Nucleus accumbens (tissue), 56 donors: ENCODE measurements around the gene EXOC2.

Experiments used
- DNase-seq, 56 donors: peaks; one replicate each; lab custom pipeline; 2025; lab: John Stamatoyannopoulos, UW

The EXOC2 gene

DNA sequence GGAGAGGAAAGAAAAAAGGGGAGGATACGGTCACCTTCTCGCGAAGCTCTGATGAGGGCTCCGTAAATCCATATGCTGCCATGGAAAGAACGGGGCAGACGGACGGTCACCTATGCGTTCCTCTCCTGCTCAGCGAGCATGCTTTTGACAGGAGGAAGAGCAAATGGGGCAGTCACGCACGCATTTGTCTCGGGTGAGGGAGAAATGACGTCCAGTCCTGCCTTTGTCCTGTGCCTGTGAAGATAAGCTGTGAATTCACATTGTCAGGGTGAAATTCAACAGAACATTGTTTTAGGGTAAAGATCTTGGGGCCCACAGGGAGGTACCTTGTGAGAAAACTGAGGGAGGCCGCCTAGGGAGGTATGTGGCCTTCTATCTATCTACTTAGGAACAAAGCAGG lies 217.6 kb downstream of the EXOC2 start:
- DNase-seq, result no peak

- DNase-seq, result peak in 15 of 56 donors; percentile 5 to 49 (median 19)
These were observed 218.3 kb downstream of the EXOC2 start for GRCh38 chr6:474453-475185.

GRCh38 chr6:473768-474452 lies 219.0 kb downstream of the EXOC2 start:
- DNase-seq, result no peak

DNA sequence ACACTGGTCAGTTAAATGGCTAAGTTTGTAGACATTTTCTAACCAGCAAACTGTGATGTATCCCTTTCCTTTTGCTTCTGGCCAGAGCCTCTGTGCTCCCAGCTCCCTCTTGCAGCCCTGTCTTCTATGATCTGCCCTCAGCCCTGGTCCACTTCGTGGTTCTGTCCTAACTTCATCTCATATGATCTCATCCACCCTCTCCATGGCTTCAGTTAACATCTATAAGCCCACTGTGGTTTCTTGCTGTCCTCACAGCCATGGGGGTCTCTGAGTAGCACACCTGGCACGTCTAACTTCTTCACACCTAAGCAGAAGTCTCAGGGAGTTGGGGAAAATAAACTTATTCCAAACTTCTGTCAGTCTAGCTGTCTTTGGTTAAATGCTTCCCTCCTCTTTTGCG lies 219.6 kb downstream of the EXOC2 start:
- DNase-seq, result no peak

- no peak for DNase-seq
These were observed 222.0 kb downstream of the EXOC2 start for GRCh38 chr6:470901-471448.

DNA sequence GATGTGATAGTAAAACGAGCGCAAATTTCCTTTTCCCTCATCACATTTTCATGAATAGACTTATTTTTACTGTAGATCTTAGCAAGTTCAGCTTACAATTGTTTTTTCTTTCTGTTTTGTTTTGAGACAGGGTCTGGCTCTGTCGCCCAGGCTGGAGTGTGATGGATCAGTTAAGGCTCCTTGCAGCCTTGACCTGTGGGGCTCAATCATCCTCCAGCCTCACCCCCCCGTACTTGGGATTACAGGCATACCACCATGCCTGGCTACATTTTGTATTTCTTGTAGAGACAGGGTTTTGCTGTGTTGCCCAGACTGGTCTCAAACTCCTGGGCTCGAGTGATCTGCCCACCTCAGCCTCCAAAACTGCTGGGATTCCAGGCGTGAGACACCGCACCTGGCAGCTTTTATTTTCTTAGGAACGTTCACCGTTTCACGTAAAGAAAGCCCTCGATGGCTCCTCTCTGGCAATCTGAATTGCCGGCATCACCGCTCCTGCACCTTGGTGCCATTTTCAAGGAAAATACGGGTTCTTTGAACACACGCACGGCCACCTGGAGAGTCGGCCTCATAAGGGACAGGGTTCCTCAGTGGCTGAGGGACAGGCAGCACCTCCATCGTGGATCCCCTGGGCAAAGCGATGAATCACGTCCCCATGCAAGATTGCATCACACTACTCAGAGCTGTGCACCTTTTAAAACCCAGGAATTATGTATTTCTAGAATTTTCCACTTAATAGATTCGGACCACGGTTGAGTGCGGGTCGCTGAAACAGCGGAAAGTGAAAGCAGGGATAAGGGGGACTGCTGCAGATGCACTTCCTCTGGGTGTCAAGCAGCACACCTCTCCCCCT lies 222.7 kb downstream of the EXOC2 start:
- no peak for DNase-seq

DNA sequence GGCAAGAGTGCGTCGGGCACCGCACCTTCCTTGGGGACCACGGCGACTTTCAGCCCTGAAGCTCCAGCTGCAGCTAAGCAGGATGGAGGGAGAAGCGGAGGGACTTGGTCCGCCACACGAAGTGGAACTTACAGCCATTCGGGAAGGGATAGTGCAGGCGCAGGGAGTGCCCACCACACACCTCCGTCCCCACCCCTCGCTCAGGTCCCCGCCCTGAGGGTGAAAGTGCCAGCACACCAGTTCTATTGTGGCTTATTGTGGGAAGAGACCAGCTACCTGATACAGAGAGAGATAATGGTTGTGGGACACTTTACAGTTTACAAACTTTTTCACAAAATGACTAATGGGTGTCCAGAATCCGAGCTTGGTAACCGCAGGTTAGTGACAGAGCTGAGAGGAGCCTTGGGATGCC lies 225.3 kb downstream of the EXOC2 start:
- DNase-seq, result no peak

- DNase-seq, result no peak
These were observed 225.8 kb downstream of the EXOC2 start for GRCh38 chr6:467111-467510.

DNA sequence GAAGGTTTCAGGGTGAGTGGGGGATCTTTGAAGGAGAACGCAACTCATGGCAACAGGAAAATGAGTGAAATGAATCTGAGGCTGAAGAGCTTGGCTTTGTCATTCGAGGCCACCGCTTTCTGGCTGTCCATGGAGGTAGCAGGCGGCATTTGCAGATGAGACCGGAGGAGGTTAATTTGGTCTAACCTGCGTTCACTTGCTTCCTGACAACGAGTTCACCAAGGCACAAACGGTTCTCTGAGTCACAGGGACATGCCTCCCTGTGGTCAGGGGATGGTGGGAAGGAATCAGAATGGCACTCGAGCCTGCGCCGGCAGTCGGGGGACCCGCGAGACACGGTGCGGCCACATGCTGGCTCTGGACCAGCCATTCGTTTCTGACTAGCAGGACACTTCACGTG lies 226.4 kb downstream of the EXOC2 start:
- no peak for DNase-seq

GRCh38 chr6:465531-466348 lies 227.2 kb downstream of the EXOC2 start:
- DNase-seq, result no peak

- DNase-seq, result no peak
These were observed 236.1 kb downstream of the EXOC2 start for GRCh38 chr6:456887-457286.

DNA sequence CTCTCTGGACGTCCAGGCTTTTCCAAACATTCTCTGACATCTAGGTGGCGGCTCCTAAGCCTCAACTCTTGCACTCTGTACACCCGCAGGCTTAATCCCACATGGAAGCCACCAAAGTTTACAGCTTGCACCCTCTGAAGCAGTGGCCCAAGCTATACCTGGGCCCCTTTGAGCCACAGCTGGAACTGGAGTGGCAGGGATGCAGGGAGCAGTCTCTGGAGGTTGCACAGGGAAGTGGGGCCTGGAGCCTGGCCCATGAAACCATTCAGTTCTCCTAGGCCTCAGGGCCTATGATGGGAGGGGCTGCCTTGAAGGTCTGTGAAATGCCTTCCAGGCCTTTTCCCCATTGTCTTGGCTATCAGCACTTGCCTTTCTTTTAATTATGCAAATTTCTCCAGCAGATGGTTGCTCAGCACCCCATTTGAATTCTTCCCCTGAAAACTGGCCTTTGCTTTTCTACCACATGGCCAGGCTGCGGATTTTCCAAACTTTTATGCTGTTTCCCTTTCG lies 236.5 kb downstream of the EXOC2 start:
- no peak for DNase-seq

DNA sequence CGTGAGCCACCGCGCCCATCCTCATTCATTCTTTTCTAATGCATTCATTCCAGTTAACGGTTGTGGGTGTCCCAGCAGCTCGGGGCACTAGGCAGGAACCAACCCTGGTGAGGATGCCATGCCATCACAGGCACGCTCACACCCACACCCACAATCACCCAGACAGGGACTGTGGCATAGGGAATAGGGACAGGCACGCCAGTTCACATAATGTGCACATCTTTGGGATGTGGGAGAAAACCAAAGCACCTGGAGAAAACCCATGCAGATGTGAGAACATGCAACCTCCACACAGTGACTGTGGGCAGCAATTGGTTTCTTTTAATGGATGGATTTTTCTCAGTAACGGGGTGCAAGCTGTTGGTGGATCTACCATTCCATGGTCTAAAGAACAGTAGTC lies 237.1 kb downstream of the EXOC2 start:
- no peak for DNase-seq

DNA sequence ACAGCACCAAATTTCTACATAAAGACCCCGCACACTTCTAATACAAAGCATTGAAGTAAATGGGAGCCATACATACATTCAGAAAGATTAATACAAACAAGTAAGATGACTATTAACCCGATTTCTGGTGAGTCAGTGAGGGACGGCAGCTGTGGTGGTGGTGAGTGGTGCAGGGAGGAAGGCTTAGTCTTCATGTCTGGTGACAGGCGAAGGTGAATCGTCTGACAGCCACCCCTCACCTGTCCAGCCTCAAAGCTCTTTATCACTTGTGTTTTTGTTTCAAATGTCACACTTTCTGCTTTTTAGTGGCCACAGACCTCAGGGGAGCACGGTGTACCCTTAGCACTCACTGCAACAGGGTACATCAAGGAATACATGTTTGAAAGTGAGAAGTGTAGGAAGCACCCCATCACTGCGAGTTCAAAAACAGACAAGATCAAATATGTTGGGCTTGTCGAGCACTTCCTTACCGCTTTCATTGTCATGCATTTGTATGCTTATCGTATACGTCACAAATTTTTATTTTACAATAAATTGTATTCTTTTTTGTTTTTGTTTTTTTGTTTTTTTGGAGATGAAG lies 237.8 kb downstream of the EXOC2 start:
- DNase-seq, result no peak

DNA sequence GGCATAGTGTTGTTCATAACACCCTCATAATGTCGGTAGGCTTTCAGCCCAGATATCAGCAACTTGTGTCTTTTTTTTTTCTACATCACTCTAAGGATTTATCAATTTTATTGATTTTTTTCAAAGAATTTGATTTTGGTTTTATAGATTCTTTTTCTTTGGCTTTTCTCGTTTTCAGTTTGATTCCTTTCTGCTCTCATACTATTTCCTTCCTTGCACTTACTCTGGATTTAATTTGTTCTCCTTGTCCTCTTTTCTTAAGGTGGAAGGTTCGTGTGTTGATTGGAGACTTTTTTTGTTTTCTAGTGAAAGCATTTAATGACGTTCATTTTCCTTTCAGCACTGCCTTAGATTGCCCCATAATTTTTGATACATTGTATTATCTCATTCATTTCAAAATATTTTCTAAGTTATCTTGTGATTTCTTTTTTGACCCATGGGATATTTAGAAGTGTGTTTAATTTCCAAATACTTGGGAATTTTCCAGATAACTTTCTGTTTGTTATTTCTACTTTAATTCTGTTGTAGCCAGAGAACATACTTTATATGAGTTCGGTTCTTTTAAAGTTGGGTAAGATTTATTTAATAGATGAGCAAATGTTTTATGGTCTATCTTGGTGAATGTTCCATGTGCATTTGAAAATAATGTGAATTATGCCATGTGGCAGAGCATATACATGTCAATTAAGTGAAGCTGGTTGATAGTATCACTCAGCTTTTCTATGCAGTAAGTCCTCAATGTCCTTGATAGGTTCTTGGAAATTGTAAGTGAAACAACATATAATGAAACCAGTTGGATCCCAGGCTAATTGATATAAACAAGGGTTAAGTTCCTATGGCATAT lies 238.6 kb downstream of the EXOC2 start:
- DNase-seq, result no peak

GRCh38 chr6:453152-453551 lies 239.8 kb downstream of the EXOC2 start:
- DNase-seq, result peak in 53 of 56 donors; percentile 15 to 89 (median 69)

DNA sequence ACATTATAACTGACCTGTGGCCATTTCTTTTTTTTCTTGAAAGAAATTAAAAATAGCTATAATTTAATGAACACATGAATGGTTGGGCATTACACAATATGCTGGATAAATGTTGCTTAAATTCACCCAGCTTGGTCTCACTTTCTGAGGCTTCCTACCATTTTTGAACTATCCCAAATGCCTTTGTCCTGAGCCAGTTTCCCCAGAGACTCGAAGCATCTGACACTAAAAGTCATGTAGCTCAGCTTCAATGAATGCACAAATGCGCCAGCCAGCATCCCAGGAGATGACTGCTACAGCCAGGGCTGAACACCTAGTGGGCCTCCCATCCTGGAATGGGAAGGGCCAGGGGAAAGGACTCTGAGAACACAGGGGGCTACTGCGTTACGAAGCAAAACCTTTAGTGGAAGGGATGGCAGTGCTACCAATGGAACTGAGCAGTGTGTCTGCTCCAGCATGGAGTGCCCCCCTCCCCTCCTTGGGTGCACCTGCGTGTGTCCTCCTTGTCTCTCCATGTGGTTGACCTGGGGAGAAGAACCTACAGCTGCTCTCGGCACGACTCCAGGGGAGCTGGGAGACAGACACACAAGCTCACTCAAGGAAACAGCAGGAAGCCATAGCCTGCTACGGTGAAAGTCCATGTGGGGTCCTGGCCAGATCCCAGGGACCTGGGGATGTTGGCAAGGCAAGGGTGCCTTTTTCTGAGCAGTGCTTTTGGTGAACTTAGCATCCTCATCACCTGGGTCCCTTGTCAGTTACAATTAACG lies 240.5 kb downstream of the EXOC2 start:
- DNase-seq, result peak in 4 of 56 donors; percentile 13 to 35 (median 32)

GRCh38 chr6:451847-452246 lies 241.1 kb downstream of the EXOC2 start:
- DNase-seq, result no peak
